Pancreas (tissue), 10 donors: Measurements from ENCODE around the gene ZNF280B. TPM values are rescaled to one million over a fixed set of nuclear protein-coding genes. Genes with fewer than 3 reads are reported as not detected.

Experiments
- ATAC-seq, 4 donors: fragments of 200-7000 bp; cut with Tn5 transposase; one replicate each; pipeline versions ENCODE4 v1.8.0 to v1.9.1; 2020; ENCODE audit warnings: mild to moderate bottlenecking in 4 of 4, moderate library complexity in 4 of 4
- DNase-seq, 6 donors: peaks; one replicate each; pipeline ENCODE4 v3.0.0-alpha.2; 2020
- FAIRE-seq: peaks from 2 replicates; lab custom pipeline; 2012; peaks lifted over from hg19 to GRCh38; lab: Jason Lieb, UNC
- H3K27ac ChIP-seq, 4 donors: fragments of 200-600 bp; sonication (generic); 1 replicate in 3 of 4; 2 replicates in 1 of 4; pipeline versions ENCODE4 v1.5.0 to v1.8.0; 2020
- H3K27me3 ChIP-seq, 4 donors: fragments of 200-600 bp; one replicate each; pipeline ENCODE4 v1.8.0; 2021
- H3K36me3 ChIP-seq, 3 donors: fragments of 200-600 bp; sonication (generic) in 1 of 3; one replicate each; pipeline versions ENCODE4 v1.5.0 to v1.8.0; 2020 to 2021
- H3K4me1 ChIP-seq, 3 donors: fragments of 200-600 bp; one replicate each; pipeline ENCODE4 v1.8.0; 2021
- H3K4me3 ChIP-seq, 4 donors: fragments of 200-600 bp; sonication (generic) in 2 of 4; one replicate each; pipeline versions ENCODE4 v1.5.0 to v1.8.0; 2020 to 2021
- H3K9me3 ChIP-seq, 4 donors: fragments of 200-600 bp; one replicate each; pipeline ENCODE4 v1.8.0; 2021
- WGBS, 2 donors: extraction: QIAGEN DNeasy Blood & Tissue Kit; methylation state at CpG; one replicate each; pipeline ENCODE4 v1.1.7; 2013; 5-methylcytosine and 5-hydroxymethylcytosine counted together
- intact Hi-C, 3 donors: fragments of 100-400 bp; cut with DNase I; formaldehyde crosslinking; loops; one replicate each; pipeline versions ENCODE4 v1.11.1 to v1.14.2; 2022
- polyA plus RNA-seq, 2 donors: library from polyadenylated mRNA; stranded (reverse); fragments of 200-250 nt; gene quantifications; one replicate each; pipeline ENCODE4 v1.2.3, GENCODE V29; 2013
- total RNA-seq, 6 donors: library from RNA; stranded (reverse); fragmentation: NEBNext Ultra II Directional in 4 of 6; extraction: Animal tissue kit (Norgen Biotek cat#: 25700) in 4 of 6; gene quantifications; one replicate each; pipeline versions ENCODE4 v1.2.1 to v1.2.4, GENCODE V29; 2021 to 2023
- TF ChIP-seq, protein P1 (sequence below), 4 donors: fragments of 200-600 bp; sonication (generic) in 3 of 4; IDR thresholded peaks; one replicate each; pipeline versions ENCODE4 v1.5.0 to v1.8.0; 2021; ENCODE audit warnings: antibody characterized with exemption in 4 of 4
- donor health status: healthy with polysubstance abuse.
- donor health status: DM: no; HTN: no; CAD: no; lungs with moderate emphysema.
- donor health status: DM: no; HTN: no; CAD: no.
- donor health status: control.
- donor health status: control.
- donor health status: Bipolar disorder and iron deficiency.
- donor health status: DM: yes; HTN: yes; CAD: no.
- donor health status: DM: no; HTN: no; CAD: no.
- donor health status: DM: no; HTN: no; CAD: no.
- donor health status: DM: yes; HTN: yes; CAD: no.

ZNF280B gene
- total and polyA plus RNA-seq, 8 donors, result 0.38 to 1.3 (median 0.89) TPM

DNA sequence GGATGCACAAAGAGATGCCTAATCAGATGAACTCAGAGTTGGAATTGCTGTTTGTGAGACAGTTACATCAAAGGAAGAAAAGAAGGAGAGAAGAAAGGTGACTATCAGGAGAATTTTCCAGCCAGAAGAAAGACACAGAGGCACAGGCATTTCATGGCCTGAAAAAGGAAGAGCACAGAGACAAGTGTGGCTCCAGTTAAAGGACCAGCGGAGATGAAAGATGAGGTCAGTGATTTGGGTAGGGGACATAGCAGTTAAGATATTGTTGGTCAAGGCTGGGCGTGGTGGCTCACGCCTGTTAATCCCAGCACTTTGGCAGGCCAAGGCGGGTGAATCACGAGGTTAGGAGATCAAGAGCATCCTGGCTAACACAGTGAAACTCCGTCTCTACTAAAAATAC lies 15.0 kb upstream of the ZNF280B start:
- H3K9me3 ChIP-seq, result no peaks in the 10 kb centered on the region
- FAIRE-seq, result no peak
- H3K4me3 ChIP-seq, result no peak overlapping the region
- H3K27me3 ChIP-seq, result no peaks in the 10 kb centered on the region
- ATAC-seq, result no peak
- DNase-seq, result no peak
- H3K4me1 ChIP-seq, result no peaks in the 10 kb centered on the region
- no peak overlapping the region for H3K27ac ChIP-seq
- WGBS, 2 donors, result 74 to 78% methylated on average over 6 of the region's 6 CpGs
- no peaks in the 10 kb centered on the region for H3K36me3 ChIP-seq
- TF ChIP-seq, protein P1, sequence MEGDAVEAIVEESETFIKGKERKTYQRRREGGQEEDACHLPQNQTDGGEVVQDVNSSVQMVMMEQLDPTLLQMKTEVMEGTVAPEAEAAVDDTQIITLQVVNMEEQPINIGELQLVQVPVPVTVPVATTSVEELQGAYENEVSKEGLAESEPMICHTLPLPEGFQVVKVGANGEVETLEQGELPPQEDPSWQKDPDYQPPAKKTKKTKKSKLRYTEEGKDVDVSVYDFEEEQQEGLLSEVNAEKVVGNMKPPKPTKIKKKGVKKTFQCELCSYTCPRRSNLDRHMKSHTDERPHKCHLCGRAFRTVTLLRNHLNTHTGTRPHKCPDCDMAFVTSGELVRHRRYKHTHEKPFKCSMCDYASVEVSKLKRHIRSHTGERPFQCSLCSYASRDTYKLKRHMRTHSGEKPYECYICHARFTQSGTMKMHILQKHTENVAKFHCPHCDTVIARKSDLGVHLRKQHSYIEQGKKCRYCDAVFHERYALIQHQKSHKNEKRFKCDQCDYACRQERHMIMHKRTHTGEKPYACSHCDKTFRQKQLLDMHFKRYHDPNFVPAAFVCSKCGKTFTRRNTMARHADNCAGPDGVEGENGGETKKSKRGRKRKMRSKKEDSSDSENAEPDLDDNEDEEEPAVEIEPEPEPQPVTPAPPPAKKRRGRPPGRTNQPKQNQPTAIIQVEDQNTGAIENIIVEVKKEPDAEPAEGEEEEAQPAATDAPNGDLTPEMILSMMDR (IDR thresholded peaks at IDR 0.05), result no peak
- intact Hi-C loops, result no loop called here

- intact Hi-C loops, result no loop called here
- TF ChIP-seq, protein P1 (IDR thresholded peaks at IDR 0.05), result no peak
- ATAC-seq (no peak), DNase-seq (no peak), FAIRE-seq (no peak)
- H3K4me3 ChIP-seq, result no peak overlapping the region
- H3K27me3 ChIP-seq, result no peaks in the 10 kb centered on the region
- H3K9me3 ChIP-seq, result no peaks in the 10 kb centered on the region
- H3K4me1 ChIP-seq, result no peaks in the 10 kb centered on the region
- H3K27ac ChIP-seq, result no peak overlapping the region
- H3K36me3 ChIP-seq, result no peaks in the 10 kb centered on the region
- WGBS, 2 donors, result 75 to 83% methylated on average over 8 of the region's 8 CpGs
These were observed 13.1 kb upstream of the ZNF280B start for GRCh38 chr22:22521631-22522030.

DNA sequence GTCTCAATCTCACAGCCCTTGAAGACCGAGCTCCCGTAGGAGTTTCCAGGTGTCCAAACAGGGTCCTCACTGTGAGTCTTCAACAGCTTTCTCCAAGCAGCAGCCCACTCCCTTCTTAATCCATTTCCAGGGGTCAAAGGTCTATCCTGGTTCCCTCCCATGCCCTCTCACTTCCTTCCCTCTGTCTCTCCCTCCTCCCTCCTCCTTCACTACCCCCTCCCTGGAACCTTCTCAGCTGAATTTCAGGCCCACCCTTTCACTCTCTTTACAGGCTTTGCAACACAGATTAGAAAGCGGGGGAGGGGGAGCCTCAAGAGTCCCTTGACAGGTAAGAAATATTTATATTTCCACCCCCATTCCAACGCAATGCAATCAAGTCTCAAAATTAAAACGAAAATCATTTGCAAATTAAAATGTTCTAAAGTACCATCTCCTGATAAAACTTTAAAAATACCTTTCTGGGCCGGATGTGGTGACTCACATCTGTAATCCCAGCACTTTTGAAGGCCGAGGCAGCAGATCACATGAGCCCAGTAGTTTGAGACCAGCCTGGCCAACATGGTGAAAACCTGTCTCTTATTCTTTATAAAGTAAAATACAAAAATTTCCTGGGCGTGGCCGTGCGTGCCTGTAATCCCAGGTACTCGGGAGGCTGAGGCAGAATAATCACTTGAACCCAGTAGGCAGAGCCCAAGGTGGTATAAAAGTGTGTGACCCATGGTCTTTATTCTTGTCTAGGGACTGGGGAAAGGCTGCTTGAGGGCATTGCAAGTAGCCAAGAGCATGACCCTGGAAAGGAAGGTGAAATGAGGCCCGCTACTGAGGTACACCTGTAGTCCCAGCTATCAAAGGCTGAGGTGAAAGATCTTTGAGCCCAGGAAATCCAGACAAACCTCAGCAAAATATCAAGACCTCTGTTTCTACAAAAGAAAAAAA lies 12.4 kb upstream of the ZNF280B start:
- WGBS, 2 donors, result 72 to 79% methylated on average over 12 of the region's 12 CpGs
- intact Hi-C loops, result no loop called here

GRCh38 chr22:22520020-22520656 lies 11.6 kb upstream of the ZNF280B start, which contains the start of gene ZNF280A:
Gene ZNF280A, minus strand, starts transcription at chr22:22520270. Its CDS starts 4,640 bp downstream, at chr22:22515630.
- TF ChIP-seq, protein P1 (IDR thresholded peaks at IDR 0.05), result no peak
- H3K9me3 ChIP-seq, result no peaks in the 10 kb centered on the region
- H3K27ac ChIP-seq, result no peak within 1 kb of the TSS
- intact Hi-C loops, result no loop called here
- FAIRE-seq, result no peak
- H3K4me1 ChIP-seq, result no peaks in the 10 kb centered on the region
- DNase-seq, result no peak
- H3K27me3 ChIP-seq, result no peaks in the 10 kb centered on the region
- H3K36me3 ChIP-seq, result no peaks in the 10 kb centered on the region
- ATAC-seq, result no peak
- 56 to 66% methylated on average over 12 of the region's 12 CpGs for WGBS, 2 donors
- no peak within 1 kb of the TSS for H3K4me3 ChIP-seq

More for the DNA sequence above, 12.4 kb upstream of the ZNF280B start:
- H3K4me1 ChIP-seq, result no peaks in the 10 kb centered on the region
- H3K4me3 ChIP-seq, result no peak overlapping the region
- no peaks in the 10 kb centered on the region for H3K36me3 ChIP-seq
- H3K9me3 ChIP-seq, result no peaks in the 10 kb centered on the region
- no peak for DNase-seq
- TF ChIP-seq, protein P1 (IDR thresholded peaks at IDR 0.05), result no peak
- no peak for ATAC-seq
- no peak for FAIRE-seq
- no peak overlapping the region for H3K27ac ChIP-seq
- H3K27me3 ChIP-seq, result no peaks in the 10 kb centered on the region
